Measurements from ENCODE around the gene RABGGTA.

RABGGTA gene

DNA sequence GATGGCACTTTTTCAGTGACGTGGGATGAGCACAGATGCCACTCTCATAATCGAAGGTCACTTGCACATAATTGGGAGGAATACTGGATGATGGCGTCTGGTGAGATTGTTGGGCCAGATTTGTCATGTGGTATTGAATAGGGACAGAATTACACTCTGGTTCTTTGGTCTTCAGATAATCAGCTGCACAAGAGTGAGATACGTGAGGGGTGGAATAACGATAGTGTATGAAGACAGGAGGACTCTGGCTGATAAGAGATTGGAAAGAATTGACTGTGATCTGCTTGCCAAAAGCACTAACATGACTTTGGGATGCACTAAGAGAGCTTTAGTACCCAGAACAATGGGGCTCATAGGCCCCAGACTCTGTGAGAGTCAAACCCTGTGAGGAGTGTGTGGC, 7.0 kb upstream of the RABGGTA start:
- DNase-seq, result no peak

DNA sequence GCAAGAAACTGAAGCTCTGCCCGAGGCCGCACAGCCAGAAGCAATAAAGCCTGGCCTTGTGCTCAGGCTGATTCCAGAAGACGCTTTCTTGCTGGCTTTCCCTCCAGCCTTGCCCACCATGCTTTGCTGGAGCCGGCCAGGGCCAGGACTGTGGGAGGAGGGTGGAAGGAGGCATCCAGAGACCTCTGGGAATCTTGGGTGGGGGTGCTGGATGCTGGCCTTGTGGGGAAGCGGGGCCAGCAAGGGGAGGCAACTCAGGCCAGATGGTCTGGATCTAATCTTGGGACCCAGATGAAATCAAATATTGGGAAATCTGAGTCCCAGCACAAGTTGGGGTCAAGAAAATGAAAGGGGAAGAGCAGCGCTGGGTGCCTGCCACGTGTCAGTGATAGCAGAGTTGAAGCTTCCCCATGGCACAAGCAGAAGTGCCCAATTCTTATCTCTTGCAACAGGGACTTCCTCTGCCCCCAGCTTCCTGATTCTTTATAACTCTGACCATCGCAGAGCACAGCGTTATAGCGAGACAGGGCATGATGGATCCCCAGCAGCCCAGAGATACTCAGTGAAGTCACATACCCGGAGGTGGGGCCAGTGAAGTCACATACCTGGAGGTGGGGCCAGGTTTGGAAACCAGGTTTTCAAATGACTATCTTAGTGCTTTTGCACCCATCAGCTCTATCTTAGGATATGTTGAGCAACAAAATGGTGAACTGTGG, 6.4 kb upstream of the RABGGTA start:
- no peak for DNase-seq

- no peak for DNase-seq
Measured at GRCh38 chr14:24277071-24277470, 5.7 kb upstream of the RABGGTA start.

GRCh38 chr14:24274101-24274543, 2.7 kb upstream of the RABGGTA start:
- no peak for DNase-seq

- no peak for DNase-seq
Measured at GRCh38 chr14:24273422-24273998, 2.1 kb upstream of the RABGGTA start.

GRCh38 chr14:24272467-24272866, 1.1 kb upstream of the RABGGTA start:
- DNase-seq, result no peak

DNA sequence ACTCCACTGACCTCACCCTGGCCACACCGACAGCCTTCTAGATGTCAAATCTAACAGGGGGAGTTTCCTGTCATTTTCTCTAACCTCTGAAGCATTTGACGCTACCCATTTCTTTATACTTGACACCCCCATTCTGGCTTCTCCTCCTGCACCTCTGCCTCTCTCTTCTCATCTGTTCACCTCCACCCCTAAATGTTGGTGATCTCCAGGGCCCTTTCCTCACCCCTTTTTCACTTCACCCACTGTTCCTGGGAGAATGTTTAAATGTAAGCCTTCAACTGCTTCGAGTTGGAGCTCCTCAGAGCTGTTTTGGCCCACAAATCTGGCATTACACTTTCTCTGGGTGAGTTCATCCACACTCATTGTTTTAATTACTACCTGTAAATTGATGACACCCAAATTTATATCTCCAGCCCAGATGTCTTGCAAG, 452 bp upstream of the RABGGTA start:
- DNase-seq, result no peak

GRCh38 chr14:24270537-24271133, 762 bp downstream of the RABGGTA start:
- no peak for DNase-seq

DNA sequence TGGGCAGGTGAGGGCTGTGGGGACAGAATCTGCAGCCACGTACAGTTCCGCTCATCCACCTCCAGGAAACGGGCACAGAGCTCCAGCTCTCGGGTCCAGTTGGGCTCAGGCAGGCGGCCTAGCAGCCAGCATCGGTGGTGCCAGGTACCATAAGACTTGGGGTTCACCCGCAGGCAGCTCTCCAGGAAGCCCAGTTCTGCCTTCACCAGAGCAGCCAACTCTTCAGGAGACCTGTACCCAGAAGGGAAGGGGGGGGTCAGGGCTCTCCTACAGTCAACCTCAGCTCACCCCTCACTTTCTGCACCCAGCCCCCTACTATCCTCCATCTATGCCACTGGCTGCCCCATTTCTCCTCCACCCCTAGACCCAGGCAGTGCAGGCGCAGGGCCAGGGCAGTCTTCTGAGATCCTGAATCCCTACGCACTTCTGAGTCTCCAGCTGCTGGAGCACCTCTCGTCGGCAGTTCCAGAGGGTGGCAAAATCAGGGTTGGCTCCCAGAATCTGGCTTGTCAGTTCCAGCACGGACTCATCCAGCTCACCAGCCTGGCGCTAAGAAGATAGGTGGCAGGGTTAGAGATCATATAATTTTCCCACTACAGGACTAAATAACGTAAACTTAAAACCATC, 1.4 kb downstream of the RABGGTA start:
- DNase-seq, result no peak

DNA sequence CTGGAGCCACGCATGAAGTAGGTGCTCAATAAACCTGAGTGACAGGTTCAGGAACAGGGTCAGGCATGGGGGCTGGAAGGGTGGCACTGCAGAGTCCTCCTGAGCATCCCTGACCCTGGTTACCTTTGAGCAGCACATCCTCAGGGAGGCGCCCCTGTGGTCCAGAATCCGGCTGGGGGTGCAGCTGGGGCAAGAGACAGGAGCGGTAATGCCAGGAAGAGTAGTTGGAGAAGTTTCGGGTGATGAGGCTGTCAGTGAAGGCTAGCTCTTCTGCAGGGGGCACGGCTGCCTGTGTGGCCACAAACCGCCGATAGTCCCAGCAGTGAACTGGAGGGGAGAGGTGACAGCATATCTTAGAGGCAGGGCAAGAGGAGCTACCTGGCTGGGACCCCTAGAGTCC, 2.0 kb downstream of the RABGGTA start:
- no peak for DNase-seq

DNA sequence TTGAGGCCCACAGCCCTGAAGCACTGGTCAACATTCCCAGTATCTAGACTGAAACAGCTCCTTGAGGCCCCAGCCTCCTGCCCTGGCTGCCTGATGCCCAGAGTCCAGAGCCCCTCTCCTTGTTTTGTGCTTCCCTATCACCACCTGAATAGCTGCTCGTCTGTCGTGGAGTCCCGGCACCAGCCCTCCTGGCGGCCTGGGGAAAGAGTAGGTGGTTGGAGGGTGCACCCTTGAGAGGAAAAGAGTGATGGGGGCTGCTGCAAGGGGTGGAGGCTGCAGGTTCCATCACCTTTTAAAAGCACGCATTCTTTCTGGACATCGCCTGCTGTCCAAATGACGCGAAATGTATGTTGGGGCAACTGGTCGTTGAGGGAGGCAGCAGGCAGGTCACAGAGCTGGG, 3.2 kb downstream of the RABGGTA start:
- no peak for DNase-seq

DNA sequence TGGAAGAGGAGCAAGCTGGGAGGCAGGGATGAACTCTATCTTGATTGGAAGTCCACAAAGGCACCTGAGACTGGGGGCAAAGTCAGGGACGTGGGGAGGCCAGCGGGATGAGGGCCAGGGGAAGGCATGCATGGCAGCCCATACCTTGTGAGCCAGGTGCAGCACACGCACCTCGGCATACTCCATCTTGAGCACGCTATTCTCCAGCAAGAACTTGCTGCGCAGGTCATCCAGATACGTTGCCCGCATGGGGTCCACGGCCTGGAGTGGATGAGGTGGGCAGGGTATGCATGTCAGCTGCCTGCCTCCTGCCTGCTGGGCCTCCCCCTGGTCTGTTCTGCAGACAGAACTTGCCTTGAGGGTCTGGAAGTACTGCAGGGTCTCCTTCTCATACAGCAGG, 3.9 kb downstream of the RABGGTA start:
- DNase-seq, result no peak

- DNase-seq, result no peak
Measured at GRCh38 chr14:24266344-24267244, 4.8 kb downstream of the RABGGTA start.

GRCh38 chr14:24264298-24264697, 7.1 kb downstream of the RABGGTA start:
- DNase-seq, result no peak

DNA sequence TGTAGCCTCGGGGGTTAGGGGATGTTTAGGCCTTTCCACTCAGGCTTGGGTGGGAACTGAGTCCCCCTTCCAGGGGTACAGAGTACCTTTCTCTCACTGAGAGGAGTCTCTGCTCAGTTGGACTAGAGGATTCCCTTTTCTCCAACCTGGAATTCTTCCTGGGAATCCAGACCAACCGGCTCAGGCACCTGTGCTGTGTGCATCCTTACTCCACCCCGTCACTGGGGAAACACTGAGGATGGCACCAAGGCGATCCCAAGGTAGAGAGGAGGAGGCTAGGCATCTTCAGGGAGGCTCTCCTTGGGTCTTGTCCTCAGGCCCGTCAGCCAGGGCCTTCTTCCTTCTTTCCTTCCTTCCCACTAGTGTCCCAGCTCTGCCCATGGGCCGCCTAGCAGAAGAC, 7.5 kb downstream of the RABGGTA start:
- no peak for DNase-seq

GRCh38 chr14:24262821-24263733, 8.3 kb downstream of the RABGGTA start, which contains the start of gene TGM1:
TGM1 (minus strand) TSS chr14:24263177; CDS start chr14:24262352, 825 bp downstream.
- DNase-seq, result no peak

DNA sequence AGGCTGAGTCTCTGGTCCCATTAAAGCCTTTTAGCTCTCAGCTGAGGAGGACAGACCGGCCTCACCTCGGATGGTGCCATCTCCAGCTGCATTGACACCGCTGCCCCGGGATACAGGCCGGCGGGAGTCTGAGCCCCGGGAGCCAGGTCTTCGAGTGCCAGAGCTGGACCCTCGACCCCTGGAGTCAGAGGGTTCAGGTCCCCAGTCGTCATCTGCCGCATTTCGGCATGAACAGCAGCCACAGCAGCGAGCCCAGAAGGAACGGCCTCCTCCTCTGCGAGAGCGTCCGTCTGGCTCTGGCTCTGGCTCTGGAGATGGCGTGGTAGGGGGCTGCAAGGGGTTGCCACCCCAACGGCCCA, 9.4 kb downstream of the RABGGTA start:
- no peak for DNase-seq

DNA sequence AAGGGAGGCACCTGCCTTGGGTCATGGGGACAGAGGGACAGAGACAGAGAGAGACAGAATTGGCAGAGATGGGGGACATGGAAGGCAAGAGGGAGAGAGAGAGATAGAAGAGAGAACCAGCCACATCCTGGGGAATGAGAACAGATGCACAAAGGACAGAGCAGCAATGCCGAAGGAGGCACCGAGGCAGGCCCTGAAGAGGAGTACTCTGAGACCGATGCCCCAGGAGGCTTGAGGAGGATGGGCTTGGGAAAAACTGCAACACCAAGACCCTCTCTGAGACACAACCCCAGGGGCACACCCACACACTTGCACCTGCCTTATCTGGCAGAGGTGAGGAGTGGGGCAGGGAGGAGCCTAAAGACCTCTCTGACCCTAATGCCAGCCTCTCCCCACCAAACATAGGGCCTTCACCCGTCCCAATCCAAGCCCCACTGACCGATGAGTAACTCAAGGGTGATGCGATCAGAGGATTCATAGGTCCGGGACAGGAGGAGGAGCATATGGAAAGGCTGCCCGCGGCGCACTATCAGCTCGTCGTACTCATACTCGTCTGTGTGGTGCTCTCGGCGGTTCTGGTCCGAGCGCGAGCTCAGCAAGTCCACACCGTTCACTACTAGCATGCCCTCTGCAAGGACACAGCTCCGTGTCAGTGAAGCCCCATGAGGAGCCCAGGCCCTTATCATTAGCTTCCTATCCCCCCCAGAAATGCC, 10.0 kb downstream of the RABGGTA start:
- DNase-seq, result no peak

- DNase-seq, result no peak
Measured at GRCh38 chr14:24260780-24261157, 10.6 kb downstream of the RABGGTA start.

DNA sequence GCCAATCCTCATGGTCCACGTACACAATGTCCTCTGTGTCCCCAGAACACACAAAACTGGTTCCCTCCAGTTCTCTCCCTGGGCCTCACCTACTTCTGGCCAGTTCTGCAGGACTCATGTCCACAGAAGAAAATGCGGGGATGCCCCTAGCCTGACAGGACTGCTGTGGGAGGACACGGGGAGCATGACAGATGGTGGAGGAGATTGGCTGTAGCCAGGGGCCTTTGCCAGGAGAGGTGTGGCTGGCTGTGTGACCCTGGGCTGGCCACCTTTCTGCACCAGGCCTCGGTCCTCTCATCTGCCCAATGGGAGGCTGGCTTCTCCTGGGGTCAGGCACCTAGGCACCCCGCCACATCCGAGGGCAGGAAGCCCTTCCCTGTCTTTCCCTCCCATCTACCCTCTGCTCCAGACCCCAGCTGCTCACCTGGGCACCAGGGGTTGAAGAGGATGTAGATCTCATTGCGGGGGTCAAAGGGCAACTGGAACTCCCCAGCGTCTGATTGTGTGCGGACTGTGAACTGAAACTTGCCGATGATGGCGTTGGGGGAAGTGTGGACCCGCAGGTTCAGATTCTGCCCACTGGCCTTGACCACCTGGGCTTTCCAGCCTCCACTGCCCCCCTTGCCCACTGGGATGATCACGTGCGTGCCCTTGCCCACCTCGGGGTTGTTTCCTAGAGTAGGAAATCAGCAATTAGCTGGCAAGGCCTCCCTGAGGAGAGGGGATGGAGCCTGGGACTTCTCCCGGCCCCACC, 11.2 kb downstream of the RABGGTA start:
- DNase-seq, result no peak
